HG03457 (cell line): ENCODE data around the gene MCM8.

Source experiments
- ATAC-seq: cut with Tn5 transposase; IDR thresholded peaks from one replicate; pipeline ENCODE4 v1.9.1; 2021; ENCODE audit warnings: moderate number of reproducible peaks; ENCODE audit not compliant: unreplicated experiment

The MCM8 gene

DNA sequence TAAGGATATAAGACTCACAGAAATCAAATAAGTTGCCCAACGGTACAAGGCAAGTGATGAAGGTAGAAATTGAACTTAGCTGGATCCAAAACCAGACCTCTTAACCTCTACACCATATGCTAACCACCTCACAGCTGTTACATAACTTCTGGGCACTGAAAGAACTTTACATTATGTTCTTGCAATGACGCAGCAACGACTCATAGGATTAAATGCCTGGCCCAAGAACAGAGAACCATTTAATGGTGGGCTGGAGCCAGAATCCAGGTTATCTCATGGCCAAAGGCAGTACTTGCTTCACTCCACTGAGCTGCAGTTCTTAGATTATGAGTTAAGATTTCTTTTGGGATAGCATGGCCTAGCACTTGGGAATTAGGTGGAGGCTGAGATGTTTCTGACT is 4.5 kb upstream of the MCM8 start:
- no peak for ATAC-seq

DNA sequence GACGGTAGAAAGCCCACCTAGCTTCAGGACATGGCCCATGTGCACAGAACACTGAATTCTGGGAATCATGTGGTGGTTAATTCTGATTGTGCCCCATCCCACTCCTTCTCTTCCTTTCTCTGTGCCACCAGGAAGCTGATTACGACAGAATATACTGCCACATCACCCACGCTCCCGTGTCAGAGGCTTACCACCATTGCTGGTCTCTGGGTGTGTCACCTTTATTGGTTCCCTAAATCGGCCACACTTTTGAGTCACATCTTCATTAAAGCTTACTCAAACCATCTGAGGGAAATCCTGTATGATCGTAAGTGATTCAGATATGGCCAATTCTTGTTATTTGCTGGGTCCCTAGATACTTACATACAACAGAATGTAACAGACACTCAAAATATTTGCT is 3.2 kb upstream of the MCM8 start:
- ATAC-seq: no peak

DNA sequence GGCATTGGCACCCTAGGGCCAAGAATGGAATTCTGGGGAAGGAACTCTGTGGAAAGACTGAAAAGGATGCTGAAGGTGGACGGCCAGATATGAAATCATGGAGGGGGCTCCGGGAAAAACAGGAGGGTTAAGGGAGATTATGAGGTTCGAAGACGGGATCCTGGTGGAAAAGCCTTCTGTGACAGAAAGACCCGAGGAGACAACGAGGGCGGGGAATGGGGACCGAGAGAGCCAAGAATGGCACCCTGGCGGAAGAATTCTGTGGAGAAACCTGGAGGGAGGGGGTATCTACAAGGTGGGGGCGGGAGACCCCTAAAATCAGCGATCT is 545 bp upstream of the MCM8 start:
- peak; percentile 6 for ATAC-seq

DNA sequence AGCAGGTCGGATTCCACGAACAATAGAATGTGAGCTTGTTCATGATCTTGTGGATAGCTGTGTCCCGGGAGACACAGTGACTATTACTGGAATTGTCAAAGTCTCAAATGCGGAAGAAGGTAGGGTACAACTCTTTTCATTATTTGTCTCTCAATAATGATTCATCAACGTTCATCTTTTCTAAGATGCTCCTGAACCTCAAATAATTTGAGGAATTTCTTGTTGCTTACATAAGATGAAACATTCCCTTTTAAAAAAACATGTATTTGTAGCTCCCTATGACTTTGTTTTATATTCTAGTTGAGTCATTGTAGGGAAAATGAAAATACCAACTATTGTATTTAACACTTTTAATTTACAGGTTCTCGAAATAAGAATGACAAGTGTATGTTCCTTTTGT is 17.0 kb downstream of the MCM8 start:
- ATAC-seq: no peak

DNA sequence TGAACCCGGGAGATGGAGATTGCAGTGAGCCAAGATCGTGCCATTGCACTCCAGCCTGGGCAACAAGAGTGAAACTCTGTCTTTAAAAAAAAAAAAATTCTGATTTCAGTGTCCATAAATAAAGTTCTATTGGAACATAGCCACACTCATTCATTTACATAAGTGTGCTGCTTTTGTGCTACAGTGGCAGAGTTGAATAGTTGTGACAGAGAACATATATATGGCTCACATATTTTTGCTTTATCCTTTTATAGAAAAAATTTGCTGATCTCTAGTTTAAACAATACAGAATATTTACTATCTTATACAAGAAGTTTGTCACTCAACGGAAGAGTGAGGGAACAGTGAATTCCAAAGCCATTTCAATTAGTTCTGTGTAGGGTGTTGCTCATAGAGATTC is 18.0 kb downstream of the MCM8 start:
- ATAC-seq: no peak

DNA sequence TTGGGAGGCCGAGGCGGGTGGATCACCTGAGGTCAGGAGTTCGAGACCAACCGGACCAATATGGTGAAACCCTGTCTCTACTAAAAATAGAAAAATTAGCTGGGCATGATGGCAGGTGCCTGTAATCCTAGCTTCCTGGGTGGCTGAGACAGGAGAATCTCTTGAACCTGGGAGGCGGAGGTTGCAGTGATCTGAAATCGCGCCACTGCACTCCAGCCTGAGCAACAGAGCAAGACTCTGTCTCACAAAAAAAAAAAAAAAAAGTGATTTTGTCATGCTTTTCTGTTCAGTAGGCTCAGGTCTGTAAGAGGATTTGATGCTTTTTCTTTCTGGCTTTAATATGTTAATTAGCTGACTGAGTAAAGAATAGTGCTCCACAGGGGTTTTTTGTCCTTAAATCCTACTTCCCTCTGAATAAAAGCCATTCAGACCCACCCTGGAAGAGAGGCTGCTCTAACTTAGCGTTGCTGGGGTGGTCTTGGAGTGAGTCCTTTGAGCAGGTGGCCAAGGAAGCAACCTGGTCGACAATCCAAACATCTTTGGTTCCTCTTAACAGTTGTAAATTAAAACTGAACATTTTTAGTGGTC is 19.0 kb downstream of the MCM8 start:
- ATAC-seq: no peak

DNA sequence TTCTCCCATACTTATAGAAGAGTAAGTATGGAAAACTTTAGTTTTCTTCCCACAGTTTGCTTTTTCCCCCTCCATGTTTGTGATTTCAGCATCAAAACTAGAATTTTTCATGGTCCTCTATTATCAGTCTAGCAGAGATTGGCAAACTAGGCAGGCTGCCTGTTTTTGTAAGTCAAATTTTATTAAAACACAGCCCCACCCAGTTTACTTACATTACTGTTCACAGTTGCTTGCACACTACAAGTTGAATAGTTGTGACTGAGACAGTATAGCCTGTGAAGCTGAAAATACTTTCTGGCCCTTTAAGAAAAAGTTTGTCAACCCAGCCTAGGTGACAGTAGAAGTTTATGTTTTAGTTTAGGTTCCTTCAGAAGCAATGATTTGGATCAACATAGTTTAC is 19.5 kb downstream of the MCM8 start:
- no peak for ATAC-seq

DNA sequence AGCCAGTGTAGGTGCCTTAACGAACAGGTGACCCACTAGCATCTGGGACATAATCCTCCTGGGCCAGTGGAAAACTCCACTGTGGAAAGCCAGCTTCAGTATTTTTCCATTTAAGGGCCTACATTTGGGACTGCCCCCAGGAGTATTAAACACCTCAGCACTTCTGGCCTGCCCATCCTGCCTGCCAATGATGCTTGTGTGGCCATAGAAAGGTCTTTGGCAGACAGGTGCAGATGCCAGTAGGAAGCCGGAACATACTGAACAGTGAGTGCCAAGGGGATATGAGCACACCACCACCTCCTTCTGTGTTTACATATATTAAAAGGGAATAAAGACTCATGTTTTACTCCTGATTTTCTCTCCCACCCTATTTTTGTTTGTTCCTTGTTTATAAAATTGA is 19.9 kb downstream of the MCM8 start:
- ATAC-seq: no peak

DNA sequence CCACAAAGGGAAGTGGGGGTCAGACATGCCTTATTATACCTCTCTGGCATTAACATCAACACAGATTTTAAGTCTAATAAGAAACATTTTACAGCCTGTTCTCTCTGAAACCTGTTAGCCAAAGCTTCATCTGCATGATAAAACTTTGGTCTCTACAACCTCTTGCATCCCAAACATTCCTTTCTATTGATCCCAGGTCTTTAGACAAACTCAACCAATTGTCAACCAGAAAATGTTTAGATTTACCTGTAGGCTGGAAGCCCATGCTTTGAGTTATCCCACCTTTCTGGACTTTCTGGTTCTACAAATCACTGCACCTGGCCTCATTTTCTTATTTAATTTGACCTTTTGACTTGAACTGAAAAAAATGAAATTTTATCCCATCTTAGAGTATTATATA is 20.8 kb downstream of the MCM8 start:
- ATAC-seq: no peak

DNA sequence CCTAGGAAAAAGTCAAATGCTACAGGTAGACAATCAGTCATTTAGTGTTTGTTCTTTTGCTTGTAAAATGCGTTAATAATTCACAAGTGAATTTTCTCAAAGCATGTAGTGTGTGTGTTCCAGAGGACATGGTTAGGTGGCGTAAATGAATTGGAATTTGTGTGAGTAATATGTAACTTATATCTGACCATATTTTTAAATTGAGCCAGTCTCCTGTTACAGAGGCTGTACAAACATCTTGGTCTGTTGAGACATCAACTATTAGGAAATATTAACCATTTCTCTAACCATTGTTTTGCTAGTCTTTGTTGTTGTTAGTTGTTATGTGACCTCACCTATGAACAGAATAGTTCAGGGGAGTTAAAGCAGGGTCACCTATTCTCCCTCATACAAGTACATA is 22.7 kb downstream of the MCM8 start:
- ATAC-seq: no peak

DNA sequence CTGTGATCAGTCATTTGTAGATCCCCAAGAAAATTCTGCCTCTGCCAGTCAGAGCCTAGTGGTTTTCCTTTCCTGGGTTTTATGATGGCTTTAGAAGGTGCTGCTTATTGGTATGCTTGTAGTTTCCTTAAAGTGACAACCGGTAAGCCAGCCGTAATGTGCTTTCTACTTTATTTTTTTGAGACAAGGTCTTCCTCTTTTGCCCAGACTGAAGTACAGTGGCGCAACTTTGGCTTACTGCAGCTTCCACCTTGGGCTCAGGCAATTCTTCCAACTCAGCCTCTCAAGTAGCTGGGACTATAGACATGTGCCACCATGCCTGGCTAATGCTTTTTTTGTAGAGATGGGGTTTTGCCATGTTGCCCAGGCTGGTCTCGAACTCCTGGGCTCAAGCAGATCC is 23.5 kb downstream of the MCM8 start:
- no peak for ATAC-seq

DNA sequence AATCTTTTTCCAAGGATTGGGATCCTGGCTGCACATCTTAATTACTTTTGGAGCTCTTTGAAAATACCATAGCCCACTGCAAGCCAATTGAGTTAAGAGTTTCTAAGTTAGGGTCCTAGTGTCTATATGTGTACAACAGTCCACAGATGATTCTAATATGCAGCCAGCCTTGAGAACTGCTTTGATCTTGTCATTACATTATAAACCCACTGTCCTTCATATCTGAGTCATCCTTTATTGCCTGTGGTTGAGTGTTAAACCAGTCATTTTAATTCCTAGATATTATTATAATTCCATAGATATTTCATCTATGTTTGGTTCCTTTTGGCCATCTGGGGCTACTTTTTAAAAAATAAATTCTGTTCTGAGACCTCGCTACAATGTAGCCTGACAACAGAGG is 24.1 kb downstream of the MCM8 start:
- ATAC-seq: no peak

DNA sequence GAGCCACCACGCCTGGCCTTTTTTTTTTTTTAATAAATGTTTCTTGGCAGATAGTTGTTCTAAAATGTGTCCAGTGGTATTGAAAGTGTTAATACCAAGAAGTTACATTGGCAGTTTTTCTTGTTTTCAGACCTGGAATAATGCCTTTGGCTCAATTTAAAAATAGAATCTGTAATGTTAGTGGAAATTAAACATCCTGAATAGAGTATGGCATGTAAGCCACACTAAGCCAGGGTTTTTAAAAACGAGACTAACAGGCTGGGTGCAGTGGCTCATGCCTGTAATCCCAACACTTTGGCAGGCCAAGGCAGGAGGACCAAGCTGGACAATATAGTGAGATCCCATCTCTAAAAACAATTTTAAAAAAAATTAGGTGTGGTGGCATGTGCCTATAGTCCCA is 25.3 kb downstream of the MCM8 start:
- no peak for ATAC-seq

DNA sequence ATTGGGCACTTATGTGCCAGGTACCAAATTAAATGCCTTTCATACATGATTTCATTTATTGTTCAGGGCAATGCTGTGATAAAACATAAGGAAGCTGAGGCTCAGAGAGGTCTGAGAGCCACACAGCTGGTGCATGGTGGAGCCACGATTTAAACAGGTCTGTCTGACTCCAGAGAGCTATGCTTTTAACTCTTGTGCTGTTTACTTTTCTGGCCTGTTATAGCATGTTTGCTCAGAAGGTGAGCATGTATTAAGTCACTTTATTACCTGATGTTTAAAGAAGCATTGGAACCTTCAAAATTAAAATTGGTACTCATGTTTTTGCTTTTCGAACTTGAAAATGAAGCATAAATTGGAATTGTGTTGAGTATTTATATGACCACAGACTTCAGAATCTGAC is 26.8 kb downstream of the MCM8 start:
- ATAC-seq: no peak

DNA sequence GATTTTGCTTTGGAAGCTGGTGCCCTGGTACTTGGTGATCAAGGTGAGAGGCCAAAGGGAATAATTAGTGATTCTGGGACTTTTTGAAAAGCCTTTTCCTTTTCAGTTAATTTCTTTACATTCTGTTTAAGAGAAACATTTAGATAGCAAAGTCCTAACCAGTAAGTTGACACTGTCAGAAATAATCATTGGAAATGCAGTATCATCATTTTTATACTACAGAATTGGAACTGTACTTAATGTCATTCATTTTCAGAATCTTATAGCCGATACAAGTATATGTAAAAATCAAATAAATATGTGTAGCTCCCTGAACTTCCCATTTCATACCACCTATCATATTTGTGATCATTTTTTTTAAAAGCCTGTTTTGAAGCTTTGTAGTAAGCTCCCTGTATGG is 27.5 kb downstream of the MCM8 start:
- ATAC-seq: no peak

DNA sequence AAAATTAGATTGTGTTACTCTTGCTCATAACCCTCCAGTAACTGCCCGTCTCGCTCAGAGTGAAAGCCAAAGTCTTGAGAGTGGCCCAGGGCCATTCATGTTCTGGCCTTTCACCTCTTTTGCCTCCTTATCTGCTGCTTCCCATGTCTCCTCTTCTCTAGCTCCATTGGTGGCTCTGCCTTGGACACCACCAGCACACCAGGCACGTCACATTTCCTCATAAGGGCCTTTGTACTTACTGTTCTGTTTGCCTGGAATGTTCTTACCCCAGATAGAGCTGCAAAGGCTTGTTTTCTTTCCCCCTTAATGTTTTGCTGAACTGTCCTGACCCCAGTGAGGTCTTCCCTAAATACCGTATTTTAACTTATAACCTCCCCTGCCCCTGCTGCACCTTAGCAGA is 29.3 kb downstream of the MCM8 start:
- no peak for ATAC-seq

DNA sequence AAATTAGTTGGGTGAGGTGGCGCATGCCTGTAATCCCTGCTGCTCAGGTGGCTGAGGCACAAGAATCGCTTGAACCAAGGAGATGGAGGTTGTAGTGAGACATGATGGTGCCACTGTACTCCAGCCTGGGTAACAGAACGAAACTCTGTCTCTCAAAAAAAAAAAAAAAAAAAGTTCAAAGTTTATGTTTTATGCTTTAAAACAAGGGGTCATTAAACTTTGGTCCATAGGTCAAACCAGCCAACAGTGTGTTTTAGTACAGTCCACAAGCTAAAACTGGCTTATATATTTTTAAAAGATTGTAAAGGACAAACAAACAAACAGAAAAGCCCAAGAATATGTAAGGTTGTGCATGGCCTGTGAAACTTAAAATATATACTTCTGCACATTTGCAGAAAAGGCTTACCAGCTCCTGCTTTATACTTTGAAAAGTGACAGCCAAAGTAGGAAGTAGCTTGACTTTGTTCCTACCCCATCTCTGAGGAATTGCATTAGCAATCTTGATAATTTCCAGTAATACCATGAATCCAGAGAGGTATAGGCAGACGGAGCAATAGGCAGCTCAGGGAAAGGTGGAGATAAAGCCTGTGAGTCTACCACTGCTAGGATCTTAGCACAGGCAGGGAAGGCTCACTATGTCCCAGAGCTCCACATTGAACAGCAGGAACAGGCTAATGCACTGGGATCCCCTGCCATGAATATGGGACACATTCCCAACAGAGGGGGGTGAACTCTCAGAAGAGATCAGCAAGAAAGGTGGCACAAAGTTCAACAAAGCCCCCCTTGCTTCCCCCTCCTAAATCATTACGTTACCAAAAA is 30.5 kb downstream of the MCM8 start:
- no peak for ATAC-seq

DNA sequence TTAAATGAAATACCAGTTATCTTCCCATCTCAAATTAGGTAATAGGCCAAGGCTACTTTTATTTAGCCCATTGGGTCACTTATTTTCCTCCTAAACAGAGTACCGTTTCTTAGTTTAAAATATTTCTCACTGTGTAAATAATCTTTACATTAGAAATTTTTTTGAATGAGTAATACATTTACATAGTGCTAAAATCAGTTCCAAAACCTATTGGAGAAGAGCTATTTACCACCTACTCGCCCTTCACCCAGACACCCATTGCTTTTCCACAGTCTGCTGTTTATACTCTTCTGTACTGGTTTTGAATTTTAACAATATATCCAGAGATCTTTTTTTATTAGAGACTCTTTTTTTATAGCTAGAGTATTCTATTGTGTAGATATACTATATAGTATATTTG is 36.9 kb downstream of the MCM8 start:
- ATAC-seq: no peak

DNA sequence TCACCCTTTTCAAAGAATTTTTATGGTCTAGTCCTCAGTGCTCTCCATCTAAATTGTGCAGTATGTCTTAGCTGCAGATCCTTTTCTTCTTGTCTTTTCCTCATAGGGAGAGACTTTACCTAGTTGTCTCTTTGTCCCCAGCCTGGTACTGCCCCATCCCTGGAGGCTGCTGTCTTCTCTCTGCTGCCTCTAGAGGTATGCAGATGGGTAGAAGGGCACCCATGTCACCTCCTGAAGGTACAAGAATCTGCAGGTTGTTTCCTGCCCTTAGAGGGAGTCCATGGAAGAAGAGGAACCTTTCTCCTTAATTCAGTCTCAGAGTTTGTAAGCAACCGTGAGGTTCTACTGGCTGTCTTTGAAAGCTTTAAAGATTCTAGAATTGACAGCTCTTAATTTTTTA is 39.1 kb downstream of the MCM8 start:
- ATAC-seq: no peak

DNA sequence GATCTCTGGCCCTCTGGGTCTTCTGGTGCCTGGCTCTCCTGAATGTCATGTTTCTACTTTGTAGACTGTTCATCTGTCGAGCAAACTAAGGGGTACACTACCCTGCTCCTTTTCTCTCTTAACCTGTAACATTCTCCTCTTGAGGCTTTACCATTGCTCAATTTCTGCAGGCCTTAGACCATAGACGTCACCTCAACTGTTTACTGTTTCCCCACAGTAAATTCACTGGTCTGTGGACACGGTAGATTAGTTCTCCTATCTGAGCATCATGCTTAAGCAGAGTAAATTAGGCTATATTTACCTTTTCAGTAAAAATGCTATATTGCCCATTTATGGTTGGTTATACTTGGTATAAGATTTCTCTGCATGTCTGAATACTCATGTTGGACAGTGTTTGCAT is 40.5 kb downstream of the MCM8 start:
- no peak for ATAC-seq

DNA sequence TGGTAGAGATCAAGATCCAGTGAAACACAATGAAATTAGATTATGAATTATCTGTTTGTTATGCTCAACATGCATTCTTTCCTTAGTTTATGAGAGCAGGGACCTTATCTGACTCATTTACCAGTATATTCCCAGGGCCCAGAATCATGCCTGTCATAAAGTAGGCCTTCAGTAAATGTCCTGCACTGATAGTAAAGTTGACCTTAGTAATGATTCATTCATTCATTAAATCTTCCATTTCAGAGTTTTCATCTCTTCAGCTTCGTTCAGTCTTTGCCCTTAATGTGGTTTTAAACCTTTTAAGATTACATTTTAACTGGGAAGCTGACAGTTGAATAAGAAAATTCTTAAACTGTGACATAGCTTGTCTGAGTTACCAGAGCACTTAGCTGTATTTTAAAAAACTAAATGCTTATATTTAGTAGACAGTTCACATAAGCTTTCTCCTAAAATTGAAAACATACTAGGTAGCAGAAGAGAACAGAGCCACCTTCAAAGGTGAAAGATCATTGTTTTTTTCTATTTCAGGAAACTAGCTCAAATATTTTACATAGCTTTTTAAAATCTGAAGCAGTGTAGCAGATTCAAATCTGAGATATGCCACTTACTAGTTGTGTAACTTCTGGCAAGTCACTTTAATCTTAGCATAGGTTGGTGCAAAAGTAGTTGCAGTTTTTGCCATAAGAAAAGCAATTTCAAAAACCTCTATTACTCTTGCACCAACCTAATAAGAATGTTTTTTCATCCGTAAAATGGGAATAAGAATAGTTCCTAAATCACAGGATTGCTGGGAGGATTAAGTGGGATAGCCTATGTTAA is 41.4 kb downstream of the MCM8 start:
- ATAC-seq: no peak

DNA sequence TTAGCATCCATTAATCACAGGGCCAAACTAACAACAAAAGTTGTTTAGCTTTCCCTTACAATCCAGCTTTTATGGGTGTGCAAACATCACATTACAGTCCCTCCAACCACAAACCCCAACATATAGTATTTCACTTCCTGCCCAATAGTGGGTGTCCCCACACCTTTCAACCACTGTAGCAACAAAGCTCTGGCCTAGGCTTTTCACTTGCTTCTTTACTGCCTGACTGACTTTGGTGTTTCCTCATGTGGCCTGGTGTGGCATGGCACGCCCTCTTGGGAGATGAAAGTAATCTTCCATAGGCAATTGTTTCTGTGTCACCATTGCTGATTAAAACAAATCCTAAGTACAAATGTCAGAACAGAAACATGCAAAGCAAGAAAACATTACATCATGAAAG is 46.3 kb downstream of the MCM8 start:
- ATAC-seq: peak; percentile 91
